ENCODE results near the gene SARDH.
"Not testable (repeated sequence)": the region's sequence is repeated elsewhere in the genome, so short reads cannot be mapped to it uniquely, and the experiment has no call there.

Gene SARDH

DNA sequence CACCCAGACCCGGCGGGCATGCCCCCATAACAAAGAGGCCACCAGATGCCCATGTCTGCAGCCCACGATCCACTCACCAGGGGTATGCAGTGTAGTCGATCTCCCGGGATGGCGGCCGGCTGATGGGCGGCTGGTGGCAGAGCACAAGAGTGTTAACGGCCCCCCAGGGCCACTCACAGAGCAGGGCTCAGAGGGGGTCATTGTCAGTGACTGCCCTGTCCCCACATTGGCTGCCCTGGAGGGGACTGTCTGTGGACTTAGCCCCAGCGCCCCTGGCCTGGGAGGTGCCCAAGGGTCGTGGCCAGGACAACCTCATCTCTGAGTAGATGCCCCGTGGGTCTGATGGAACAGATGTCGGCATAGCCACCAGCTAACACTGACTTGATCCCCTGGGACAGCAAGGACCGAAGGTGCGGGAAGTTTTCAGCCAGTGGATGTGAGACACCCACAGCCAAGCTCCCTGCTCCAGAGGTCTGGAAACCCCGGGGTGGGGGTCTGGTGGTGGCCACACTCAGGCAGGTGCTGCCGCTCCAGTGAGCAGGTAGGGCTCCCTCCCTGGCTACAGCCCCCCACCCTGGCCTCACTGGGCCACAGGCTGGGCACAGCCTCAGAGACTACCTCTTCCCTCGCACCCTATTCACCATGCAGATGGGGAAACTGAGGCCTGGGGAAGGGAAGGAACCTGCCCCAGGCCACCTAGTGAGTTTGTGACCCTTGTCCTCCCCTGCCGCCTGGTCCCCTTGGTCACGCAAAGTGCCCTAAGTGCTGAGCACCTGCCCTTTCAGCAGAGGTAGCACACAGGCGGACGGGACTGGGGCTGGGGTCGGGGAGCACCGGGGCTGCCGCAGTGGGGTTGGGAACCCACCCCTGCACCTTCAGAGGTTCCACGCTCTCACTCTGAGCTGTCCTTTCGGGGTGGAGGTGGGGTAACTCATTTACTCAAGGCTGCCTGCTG lies 38.1 kb upstream of the SARDH start:
- no peak for DNase-seq (ENCODE audit: extremely low read depth in 1 of 2, low read depth in 1 of 2)

DNA sequence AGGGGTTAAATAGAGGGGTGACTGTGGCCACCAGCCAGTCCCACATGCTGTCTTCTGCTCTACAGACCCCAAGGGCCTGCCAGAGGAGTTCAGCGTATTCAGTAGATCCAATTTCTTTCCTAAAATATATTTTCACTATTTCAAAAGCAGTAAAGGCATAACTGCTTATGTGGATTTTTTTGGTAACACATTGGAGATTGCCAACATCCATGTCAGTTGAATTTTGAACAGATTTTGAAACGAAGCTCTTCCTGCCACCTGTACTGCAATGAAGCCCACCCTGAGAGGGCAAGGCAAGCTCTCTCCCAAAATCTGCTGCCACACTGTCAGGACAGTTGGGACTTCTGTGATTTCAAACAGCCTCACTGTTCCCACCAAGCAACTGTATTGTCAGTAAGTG lies 37.1 kb upstream of the SARDH start:
- DNase-seq (ENCODE audit: extremely low read depth in 1 of 2, low read depth in 1 of 2) = no peak

DNA sequence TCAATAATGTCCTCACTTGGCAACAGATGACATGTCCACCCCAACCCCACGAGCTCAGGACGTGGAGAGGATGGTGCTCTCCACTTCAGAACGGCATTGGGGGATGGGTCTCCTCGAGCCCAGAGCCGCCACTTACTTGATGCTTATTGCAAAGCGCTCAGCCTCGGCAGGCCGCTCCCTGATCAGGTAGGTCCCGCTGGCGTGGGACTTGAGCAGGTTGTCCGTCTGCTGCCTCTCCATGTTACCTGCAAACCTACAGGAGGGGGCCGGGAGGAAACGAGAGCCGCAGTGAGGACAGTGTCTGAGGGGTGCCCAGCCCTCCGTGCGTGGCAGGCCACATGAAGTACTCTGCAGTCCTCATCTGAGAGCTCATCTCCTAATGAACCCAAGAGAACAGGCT lies 36.6 kb upstream of the SARDH start:
- no peak for DNase-seq (ENCODE audit: extremely low read depth in 1 of 2, low read depth in 1 of 2)

DNA sequence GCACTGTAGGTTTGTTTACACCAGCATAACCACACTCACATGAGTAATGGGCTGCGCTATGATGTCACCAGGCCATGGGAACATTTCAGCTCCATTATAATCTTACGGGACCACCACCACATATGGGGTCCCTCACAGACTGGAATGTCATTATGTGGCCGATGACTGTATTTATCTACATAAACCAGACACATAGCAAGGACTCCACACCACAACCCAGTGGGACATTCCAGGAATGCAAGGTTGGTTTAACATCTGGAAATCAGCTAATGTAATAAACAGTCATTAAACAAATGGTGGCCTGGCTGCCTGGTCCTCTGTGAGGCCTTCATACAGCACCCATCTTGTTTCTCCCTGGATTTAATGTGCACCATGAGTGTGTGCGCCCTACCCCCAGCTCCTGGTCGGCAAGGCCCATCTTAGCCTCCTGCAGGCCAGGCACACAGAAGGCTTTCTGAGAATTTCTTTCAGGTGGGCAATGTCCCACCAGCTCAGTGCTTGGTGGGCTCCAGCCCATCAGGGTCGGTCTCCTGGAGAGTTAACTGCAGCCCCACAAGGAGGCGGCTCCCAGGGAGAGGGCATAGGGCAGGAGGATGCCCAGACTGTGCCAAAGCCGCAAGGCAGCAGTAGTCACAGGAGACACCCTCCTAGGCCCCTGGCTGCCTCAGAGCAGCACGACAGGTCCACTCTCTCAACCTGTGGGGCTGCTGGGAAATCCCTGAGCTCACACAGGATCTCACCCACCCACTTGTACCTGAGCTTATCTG lies 35.9 kb upstream of the SARDH start:
- no peak for DNase-seq (ENCODE audit: extremely low read depth in 1 of 2, low read depth in 1 of 2)

DNA sequence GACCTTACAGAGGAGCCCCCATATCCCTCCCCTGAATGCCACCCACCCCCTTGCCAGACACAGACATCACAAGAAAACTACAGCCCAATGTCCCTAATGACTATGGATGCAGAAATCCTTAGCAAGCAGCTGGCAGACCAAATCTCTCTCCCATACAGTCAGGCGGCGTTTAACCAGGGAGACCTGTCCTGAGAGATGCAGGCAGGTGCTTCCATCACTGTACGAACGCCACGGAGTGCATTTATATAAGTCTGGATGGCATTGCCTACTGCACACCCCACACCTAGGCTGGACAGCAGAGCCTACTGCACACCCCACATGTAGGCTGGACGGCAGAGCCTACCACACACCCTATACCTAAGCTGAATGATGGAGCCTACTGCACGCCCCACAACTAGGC lies 34.4 kb upstream of the SARDH start:
- no peak for DNase-seq (ENCODE audit: extremely low read depth in 1 of 2, low read depth in 1 of 2)

DNA sequence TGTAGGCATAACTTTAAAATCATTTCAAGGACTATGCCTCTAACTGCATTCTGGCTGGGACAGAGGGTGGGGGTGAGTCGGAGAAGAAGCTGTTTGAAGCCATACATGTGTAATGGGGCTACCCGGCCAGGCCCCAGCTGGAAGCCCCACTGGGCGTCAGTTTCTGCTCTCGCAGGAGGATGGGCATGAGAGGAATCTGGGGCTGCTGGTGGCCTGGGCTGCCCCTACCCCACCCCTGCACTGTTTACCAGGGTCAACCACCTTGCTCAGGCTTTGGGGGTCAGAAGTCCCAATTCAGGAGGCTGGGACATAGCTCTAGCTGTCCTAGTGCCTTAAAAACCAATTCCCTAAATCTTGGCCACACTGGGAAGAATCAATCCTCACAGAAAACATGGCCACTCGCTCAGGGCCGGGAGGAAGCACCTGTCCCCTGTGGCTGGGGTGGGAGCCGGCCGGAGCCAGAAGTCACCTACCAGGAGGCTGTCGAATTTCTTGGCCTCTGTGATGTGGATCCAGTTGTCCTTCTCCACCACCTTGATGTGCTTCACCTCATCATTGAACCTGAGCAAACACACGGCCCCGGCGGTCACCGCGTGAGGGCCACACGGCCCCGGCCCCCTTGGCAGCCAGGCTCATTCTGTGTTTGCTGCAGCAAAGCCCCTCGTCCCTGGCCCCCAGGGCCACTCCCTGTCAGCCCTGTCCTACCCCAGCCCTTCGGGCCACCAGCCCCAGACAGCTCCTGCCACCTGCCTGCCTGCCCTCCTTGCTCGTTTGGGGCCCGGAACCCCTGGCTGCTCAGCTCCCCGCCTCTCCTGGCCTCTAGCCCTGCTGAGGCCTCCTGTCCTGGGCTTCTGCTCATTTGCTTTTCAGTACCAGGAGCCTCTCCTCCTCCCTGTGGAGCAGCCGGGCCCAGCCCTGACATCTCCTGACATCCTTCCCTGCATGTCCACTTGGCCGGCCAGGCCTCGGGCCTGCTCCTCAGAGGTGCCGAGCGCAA lies 33.6 kb upstream of the SARDH start:
- DNase-seq (ENCODE audit: extremely low read depth in 1 of 2, low read depth in 1 of 2) = no peak

DNA sequence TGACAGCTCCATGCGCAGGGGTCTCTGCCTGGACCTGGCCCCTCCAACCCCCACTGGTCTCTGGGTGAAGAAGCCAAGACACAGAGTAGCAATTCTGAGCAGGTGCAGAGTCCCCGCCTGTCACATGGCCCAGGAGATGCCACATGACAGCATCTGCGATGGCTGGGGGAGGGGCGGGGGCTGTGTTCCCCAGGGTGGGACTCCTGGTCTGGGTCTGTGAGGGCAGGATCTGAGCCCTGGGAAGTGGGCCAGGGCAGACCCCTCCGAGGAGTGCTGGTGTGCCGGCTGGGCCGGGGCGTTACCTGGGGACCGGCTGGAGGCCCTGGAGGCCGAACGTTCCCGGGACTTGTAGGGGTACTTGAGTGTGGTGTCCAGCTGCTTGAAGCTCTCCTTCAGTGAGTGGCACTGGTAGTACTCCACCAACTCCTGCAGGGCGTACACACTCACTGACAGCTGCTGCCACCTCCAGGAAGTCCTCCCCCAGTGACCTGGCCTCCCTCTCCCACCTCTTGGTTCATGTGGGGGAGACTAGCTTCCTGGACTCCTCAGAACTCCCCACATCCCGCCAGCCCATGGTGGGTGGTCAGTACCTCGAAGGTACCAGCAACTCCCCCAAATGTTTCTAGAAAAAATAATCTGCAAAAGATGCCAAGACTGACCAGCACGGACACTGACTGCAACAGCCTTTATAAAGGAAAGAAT lies 32.1 kb upstream of the SARDH start:
- no peak for DNase-seq (ENCODE audit: extremely low read depth in 1 of 2, low read depth in 1 of 2)

DNA sequence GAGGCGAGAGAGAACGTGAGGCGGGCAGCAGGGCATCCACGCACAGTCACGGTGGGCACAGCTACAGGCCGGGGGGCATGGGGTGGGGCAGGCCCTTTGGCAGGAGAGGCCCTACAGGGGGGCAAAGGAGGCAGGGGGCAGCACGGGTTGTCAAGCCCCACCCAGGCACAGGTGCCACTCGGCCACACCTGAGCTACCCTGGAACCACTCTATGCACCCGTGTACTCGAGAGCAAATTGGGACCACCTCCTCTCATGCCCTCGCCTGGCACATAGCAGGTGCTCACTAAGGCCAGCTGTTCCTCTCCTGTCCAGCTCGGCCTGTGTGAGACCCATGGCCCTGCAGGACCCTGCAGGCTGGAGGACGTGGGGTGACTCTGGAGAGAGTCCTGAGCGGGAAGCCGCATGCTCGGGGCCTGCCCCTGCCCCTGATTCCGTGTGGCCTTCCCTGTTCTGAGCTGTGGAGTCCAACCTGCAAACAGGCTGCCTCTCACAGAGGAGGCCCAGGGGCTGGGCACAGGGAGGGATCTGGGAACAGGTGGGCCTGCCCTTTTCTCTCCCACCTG lies 31.4 kb upstream of the SARDH start:
- DNase-seq (ENCODE audit: extremely low read depth in 1 of 2, low read depth in 1 of 2) = no peak

DNA sequence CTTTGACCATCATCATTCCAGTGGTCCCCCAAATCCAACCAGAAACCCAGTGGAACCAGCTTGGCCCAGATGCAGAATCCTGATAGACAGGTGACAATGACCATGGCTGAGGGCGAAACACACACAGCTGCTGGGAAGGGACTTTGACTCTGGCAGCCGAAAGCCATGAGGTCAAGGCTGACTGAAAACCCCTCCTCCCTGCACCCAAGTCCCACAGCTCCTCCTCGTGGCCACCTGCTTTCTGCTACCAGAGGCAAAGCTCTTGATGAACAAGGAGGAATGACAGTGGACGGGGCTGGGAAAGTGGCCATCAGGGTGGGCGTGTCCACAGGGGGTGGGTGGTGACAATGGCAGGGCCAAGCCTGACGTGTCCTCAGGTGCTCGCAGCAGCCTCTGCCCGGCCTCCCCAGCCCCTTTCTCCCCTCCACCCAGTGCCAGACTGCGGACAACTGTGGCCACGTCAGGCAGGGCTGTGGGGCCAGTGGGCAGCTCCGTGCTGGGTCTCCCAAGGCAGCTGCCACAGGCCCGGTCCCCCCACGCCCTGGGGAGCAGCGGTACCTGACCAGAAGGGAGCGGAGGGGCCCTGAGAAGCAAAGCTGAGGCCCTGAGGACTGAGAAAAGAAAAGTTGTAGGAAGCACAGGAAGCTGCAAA lies 30.8 kb upstream of the SARDH start:
- no peak for DNase-seq (ENCODE audit: extremely low read depth in 1 of 2, low read depth in 1 of 2)

DNA sequence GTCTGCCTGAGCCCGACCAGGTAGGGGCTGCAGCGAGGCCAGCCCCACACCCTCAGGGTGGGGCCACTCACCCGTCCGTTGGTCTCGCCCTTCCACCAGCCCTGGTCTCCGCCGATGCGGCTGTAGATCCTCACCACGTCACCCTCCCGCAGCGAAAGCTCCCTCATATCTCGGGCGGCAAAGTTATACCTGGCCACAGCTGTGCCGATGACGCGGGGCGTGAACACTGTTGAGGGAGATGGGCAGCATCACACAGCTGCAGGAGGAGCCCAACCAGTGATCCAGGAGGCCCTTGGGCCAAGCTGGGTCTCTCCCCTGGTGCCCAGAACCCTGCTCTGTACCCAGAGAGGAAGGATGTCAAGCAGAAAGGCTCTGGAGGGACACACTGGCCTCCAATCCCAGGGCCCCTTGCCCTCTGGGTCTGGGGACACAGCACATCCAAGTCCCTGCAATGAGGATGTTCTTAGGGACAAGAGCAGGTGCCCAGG lies 30.3 kb upstream of the SARDH start:
- no peak for DNase-seq (ENCODE audit: extremely low read depth in 1 of 2, low read depth in 1 of 2)

DNA sequence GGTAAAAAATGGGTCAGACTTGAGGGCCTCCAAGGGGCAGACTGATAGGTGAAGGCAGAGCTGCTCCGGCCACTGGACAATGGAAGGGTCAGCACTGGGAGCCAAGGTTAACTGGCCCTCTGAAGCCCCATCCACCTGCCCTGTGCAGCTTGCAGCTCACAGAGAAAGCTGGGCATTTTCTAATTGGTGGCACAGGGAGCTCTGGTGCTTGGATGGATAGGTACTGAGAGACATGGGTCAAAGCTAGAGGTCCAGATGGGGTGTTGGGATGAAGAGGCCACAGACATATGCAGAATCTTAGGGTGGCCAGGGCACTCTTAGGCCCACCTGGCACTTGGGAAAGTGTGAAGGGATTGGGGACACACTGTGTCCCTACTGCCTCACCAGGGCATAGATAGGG lies 29.5 kb upstream of the SARDH start:
- DNase-seq (ENCODE audit: extremely low read depth in 1 of 2, low read depth in 1 of 2) = no peak

DNA sequence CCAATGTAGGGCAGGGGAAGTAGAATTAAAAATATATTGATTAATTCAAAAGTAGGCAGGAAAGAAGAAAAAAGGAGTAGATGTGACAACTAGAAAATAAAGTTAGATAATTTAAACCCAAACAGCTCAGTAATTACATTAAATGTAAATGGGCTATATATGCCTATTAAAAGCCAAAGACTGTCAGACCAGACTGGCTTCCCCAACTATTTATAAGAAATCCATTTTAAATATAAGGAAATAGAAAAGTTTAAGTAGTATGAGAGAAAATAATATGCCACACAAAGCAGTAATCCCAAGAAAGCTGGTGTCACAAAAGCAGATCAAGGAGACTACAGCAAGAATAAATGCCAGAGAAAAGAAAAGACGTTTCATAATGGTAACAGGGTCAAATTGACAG lies 28.9 kb upstream of the SARDH start:
- DNase-seq (ENCODE audit: extremely low read depth in 1 of 2, low read depth in 1 of 2) = no peak

DNA sequence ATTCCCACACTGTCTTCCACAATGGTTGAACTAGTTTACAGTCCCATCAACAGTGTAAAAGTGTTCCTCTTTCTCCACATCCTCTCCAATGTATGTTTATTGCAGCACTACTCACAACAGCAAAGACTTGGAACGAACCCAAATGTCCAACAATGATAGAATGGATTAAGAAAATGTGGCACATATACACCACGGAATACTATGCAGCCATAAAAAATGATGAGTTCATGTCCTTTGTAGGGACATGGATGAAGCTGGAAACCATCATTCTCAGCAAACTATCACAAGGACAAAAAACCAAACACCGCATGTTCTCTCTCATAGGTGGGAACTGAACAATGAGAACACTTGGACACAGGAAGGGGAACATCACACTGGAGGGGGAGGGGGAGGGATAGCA lies 28.1 kb upstream of the SARDH start:
- not testable (repeated sequence) for DNase-seq (ENCODE audit: extremely low read depth in 1 of 2, low read depth in 1 of 2)

DNA sequence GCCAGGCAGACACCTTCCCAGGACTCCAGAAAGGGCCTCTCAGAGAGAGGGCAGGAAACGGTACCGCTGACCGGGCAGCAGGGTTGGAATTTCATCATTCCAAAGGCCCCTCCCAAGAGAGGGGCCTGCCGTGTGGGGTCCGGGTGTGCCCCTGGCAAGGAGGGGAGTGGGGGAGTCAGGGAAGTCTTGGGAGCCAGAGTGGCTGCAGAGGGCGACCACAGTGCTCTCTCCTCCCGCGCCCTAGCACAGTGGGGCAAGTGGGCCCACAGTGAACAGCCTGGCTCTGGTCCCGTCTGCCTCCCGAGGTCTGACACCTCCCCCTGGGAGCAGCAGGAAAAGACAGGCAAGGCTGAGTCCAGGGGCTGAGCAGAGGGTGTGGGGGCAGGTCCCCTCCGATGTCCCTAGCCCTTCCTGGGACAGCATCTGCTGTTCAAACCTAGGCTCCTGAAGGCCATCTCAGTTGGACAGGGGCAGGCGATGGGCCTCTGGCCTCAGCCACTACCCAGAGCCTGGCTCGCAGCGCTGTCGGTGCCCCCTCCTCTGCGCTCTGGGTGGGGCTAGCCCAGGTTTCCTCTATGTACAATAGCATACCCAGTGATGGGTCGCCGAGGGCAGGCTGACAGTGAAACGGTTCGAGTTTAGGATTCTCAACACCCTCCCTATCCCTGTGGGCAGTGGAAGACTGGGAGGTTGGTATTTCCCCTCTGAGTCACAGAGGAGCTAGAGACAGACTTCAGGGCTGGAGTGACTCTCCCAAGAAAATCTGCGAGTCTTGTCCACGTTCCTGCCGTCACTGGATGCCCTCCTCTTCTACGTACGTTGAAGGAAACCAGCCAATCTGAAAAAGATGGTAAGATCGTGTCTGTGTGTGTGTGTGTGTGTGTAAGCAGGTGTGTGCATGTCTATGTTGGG lies 25.4 kb upstream of the SARDH start:
- DNase-seq (ENCODE audit: extremely low read depth in 1 of 2, low read depth in 1 of 2) = no peak

DNA sequence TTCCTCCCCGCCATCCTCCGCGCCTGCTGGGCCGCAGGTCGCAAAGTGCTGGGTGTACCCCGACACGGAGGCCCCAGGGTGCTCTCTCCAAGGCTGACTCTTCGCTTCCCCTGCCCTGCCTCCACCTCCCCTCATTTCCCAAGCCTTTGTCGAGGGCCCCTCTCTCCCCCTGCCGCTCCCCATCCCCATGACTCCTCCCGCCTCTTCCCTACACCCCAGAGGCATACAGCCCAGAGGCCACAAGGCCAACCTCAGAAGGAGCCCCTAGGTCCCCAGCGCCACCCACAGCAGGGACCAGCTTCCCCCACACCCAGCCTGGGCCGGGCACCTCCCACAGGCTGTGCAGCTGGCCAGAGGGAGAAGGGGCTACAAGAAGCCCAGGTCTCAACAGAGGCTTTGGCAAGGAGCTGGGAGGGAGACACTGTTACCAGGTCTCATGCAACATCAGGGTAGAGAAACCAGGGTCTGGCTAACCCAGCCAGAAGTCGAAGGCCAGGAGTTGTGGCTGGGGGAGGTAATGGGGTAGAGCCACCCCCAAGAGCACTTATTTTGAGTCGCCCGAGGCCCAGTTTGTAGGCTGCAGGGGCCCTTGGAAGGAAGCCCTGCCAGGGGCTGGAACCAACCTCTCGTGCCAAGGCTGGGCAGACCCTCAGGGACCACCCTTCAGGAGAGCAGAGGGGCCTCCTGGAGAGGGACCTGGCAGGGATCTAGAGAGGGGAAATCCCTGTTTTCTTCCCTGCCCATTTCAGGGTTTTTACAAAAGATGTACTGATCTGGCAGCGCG lies 24.5 kb upstream of the SARDH start:
- DNase-seq (ENCODE audit: extremely low read depth in 1 of 2, low read depth in 1 of 2) = no peak

DNA sequence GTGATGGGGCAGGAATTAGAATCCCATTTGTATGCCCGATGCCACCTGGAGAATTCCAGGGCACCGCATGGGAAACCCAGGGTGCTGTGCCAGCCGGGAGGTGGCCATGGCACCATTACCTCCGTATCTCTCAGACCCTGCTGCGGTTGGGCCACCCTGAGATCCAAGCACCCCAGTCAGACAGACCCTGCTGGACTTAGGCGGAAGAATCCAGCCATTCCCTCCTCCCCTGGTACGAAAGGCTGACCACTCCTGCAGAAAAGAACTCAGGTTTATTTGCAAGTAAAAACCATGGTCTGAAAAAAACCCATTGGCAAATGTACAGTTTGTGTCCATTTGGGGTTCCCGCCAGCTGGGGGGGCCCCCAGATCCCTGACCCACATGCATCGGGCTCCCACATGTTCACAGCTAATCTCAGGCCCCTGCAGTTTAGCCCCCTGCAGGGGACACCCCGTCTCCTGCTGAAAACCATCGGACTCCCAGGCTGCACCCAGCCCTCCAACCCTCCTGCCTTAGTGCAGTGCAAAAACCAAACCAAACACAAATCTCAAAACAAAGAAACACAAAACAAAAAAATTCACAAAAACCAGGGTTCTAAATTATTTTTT lies 23.6 kb upstream of the SARDH start:
- DNase-seq (ENCODE audit: extremely low read depth in 1 of 2, low read depth in 1 of 2) = no peak

DNA sequence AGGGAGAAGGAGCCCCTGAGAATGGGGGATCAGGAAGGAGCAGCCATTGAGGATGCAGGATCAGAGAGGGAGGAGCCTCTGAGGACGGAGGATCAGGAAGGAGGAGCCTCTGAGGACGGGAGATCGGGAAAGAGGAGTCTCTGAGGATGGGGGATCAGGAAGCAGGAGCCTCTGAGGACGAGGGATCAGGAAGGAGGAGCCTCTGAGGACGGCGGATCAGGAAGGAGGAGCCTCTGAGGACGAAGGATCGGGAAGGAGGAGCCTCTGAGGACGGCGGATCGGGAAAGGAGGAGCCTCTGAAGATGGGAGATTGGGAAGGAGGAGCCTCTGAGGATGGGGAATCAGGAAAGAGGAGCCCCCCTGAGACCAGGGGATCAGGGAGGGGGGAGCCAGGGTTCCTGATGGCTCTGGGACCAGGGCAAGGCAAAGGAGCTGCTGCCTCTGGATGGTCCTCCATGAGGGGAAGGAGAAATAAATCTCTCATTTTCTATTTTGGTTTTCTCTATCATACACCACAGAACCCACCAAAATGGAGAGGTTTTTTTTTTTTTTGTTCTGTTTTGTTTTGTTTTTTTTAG lies 22.6 kb upstream of the SARDH start:
- no peak for DNase-seq (ENCODE audit: extremely low read depth in 1 of 2, low read depth in 1 of 2)

All from activated CD8-positive, alpha-beta memory T cell treated with anti-CD3 and anti-CD28 coated beads for 1 hour (primary cell).